HepG2 (cell line): ENCODE results near the gene CHPF. TPM values are rescaled to one million over a fixed set of nuclear protein-coding genes. Genes with fewer than 3 reads are reported as not detected.

Experiments
- ATAC-seq: fragments of 200-7000 bp; cut with Tn5 transposase; 3 replicates; pipeline ENCODE4 v1.9.1; 2020; ENCODE audit warnings: mild to moderate bottlenecking, moderate library complexity
- BruUV-seq: library from RNA; stranded (reverse); fragments of 400-500 nt; replicated peaks from 2 replicates; lab custom pipeline; 2021; lab: Mats Ljungman, UMichigan
- CTCF ChIA-PET: fragments of 300-600 bp; formaldehyde crosslinking; extraction: SDS; loops from one replicate; lab custom pipeline; 2021; ENCODE audit warnings: low total read pairs, inconsistent platforms, low intra/inter-chr PET ratio; lab: Yijun Ruan, JAX
- POLR2A ChIA-PET: fragments of 350-600 bp; sonication (Branson Sonifier 250); formaldehyde crosslinking; loops from one replicate; lab custom pipeline; 2020; ENCODE audit warnings: antibody characterized with exemption, inconsistent platforms; lab: Yijun Ruan, JAX
- DNase-seq: peaks from one replicate; pipeline ENCODE4 v3.0.0-alpha.2; 2015; ENCODE audit warnings: low spot score
- FAIRE-seq: peaks from 3 replicates; lab custom pipeline; 2011; peaks lifted over from hg19 to GRCh38; lab: Jason Lieb, UNC
- H2AFZ ChIP-seq: one replicate; pipeline ENCODE4 v1.6.1; 2011; ENCODE audit warnings: low read length, inconsistent platforms
- H3K27ac ChIP-seq: fragments of 300-600 bp; 3 replicates; pipeline ENCODE4 v1.8.0; 2011; ENCODE audit warnings: mixed run types, mild to moderate bottlenecking, mixed read lengths, low read length, inconsistent platforms; ENCODE audit not compliant: insufficient read depth; ENCODE audit errors: extremely low read length
- H3K27me3 ChIP-seq, 2 experiments: fragments of 200-600 bp in 1 of 2; 2 replicates in 1 of 2; 3 replicates in 1 of 2; pipeline versions ENCODE4 v1.6.0 to v1.8.0; 2011; ENCODE audit warnings: low read length in 2 of 2, mild to moderate bottlenecking in 2 of 2, moderate library complexity in 2 of 2, inconsistent platforms in 1 of 2; ENCODE audit not compliant: insufficient read depth in 2 of 2, control insufficient read depth in 1 of 2
- H3K36me3 ChIP-seq, 2 experiments: fragments of 200-600 bp in 1 of 2; replicated peaks in 1 of 2; 2 replicates in 1 of 2; 3 replicates in 1 of 2; pipeline versions ENCODE4 v1.5.1 to v1.8.0; 2011; ENCODE audit warnings: low read length in 2 of 2, inconsistent platforms in 1 of 2; ENCODE audit not compliant: insufficient read depth in 2 of 2, control insufficient read depth in 1 of 2
- H3K4me1 ChIP-seq: 2 replicates; pipeline ENCODE4 v1.5.1; 2012; ENCODE audit warnings: low read length, inconsistent platforms; ENCODE audit not compliant: insufficient read depth
- H3K4me2 ChIP-seq: 2 replicates; pipeline ENCODE4 v1.6.0; 2011; ENCODE audit warnings: low read depth, low read length, inconsistent platforms
- H3K4me3 ChIP-seq, 3 experiments: fragments of 200-600 bp in 1 of 3; sonication (generic), shearing (Covaris generic) in 1 of 3; replicated peaks in 1 of 3; 2 replicates each; pipeline ENCODE4 v1.5.1; 2011 to 2016; ENCODE audit warnings: low read length in 3 of 3, inconsistent platforms in 2 of 3, low read depth in 2 of 3, mild to moderate bottlenecking in 2 of 3, control low read depth in 1 of 3, mixed read lengths in 1 of 3; ENCODE audit not compliant: insufficient read depth in 1 of 3
- H3K79me2 ChIP-seq: one replicate; pipeline ENCODE4 v1.6.1; 2011; ENCODE audit warnings: low read length, inconsistent platforms; ENCODE audit not compliant: insufficient read depth
- H3K9ac ChIP-seq: 2 replicates; pipeline ENCODE4 v1.6.0; 2011; ENCODE audit warnings: mild to moderate bottlenecking, low read depth, low read length, inconsistent platforms; ENCODE audit not compliant: insufficient read depth
- H3K9me3 ChIP-seq: 2 replicates; pipeline ENCODE4 v1.5.1; 2012; ENCODE audit warnings: mild to moderate bottlenecking, low read length
- H4K20me1 ChIP-seq: 2 replicates; pipeline ENCODE4 v1.6.0; 2011; ENCODE audit warnings: inconsistent platforms, mild to moderate bottlenecking, low read length, moderate library complexity; ENCODE audit not compliant: insufficient read depth
- FOXA1 ChIP-seq, 2 experiments: fragments of 450-650 bp in 1 of 2; sonication (generic) in 1 of 2; formaldehyde crosslinking in 1 of 2; IDR thresholded peaks; 2 replicates each; pipeline versions ENCODE4 v1.4.0 to v1.6.1; 2016 to 2020; ENCODE audit warnings: missing genetic modification reagents in 1 of 2
- NFE2L2 ChIP-seq: fragments of 150-350 bp; IDR thresholded peaks from 2 replicates; pipeline ENCODE4 v1.6.1; 2014; ENCODE audit warnings: low read length
- POLR2AphosphoS2 ChIP-seq: IDR thresholded peaks from 2 replicates; pipeline ENCODE4 v1.6.1; 2011; ENCODE audit warnings: low read depth, low read length, improper control_type of control experiment
- TBX2 ChIP-seq: sonication (generic); formaldehyde crosslinking; IDR thresholded peaks from 2 replicates; pipeline ENCODE4 v1.5.0; 2020; ENCODE audit warnings: missing genetic modification reagents, mild to moderate bottlenecking, borderline replicate concordance
- ZNF430 ChIP-seq: sonication (generic); formaldehyde crosslinking; IDR thresholded peaks from 2 replicates; pipeline ENCODE4 v1.9.0; 2021; ENCODE audit warnings: mild to moderate bottlenecking, missing genetic modification reagents
- ZNF768 ChIP-seq: sonication (generic); formaldehyde crosslinking; IDR thresholded peaks from 2 replicates; pipeline ENCODE4 v1.4.0; 2020; ENCODE audit warnings: missing genetic modification reagents
- ZNF878 ChIP-seq: sonication (generic); formaldehyde crosslinking; IDR thresholded peaks from 2 replicates; pipeline ENCODE4 v1.8.1; 2023; ENCODE audit warnings: mild to moderate bottlenecking, missing genetic modification reagents, moderate library complexity
- WGBS: methylation state at CpG from one replicate; pipeline ENCODE4 v1.1.6; 2017; ENCODE audit warnings: low lambda C conversion rate; 5-methylcytosine and 5-hydroxymethylcytosine counted together
- in situ Hi-C: cut with HindIII; loops from 2 replicates; pipeline ENCODE4 v1.10.0; 2017; ENCODE audit warnings: low pct_unique_long_range_greater_than_20kb; ENCODE audit not compliant: extremely low pct_ligation_motif_present
- intact Hi-C: fragments of 100-400 bp; cut with micrococcal nuclease; formaldehyde crosslinking; loops from one replicate; pipeline ENCODE4 v1.10.0; 2022; ENCODE audit not compliant: unreplicated experiment
- polyA plus RNA-seq, 8 experiments: library from polyadenylated mRNA; depleted of rRNA in 3 of 8; stranded (reverse) in 7 of 8; unstranded in 1 of 8; fragments of >200 nt; fragmentation: Illumina TruSeq in 4 of 8; extraction: Trizol in 4 of 8; gene quantifications; 2 replicates each; pipeline versions ENCODE4 v1.2.1 to v1.2.3, GENCODE V29; 2011 to 2016; ENCODE audit warnings: low read depth in 4 of 8, missing spikeins in 1 of 8, mixed read lengths in 1 of 8; ENCODE audit not compliant: insufficient read depth in 1 of 8
- total RNA-seq, 5 experiments: library from RNA; depleted of rRNA; stranded (reverse); fragments of >200 nt; fragmentation: Illumina TruSeq; extraction: Trizol; gene quantifications; 2 replicates each; pipeline ENCODE4 v1.2.3, GENCODE V29; 2016; ENCODE audit warnings: low read depth in 1 of 5
- TF ChIP-seq, protein P1 (sequence below): sonication (generic); formaldehyde crosslinking; conservative IDR thresholded peaks from 2 replicates; pipeline ENCODE4 v1.8.0; 2022; ENCODE audit warnings: low read depth, missing genetic modification reagents
- TF ChIP-seq, protein P2 (sequence below): sonication (generic); formaldehyde crosslinking; IDR thresholded peaks from 2 replicates; pipeline ENCODE4 v1.5.1; 2020; ENCODE audit warnings: mild to moderate bottlenecking, moderate library complexity, missing genetic modification reagents
- TF ChIP-seq, protein P3 (sequence below): sonication (generic); formaldehyde crosslinking; IDR thresholded peaks from 2 replicates; pipeline ENCODE4 v1.5.0; 2020; ENCODE audit warnings: mild to moderate bottlenecking, missing genetic modification reagents
- TF ChIP-seq, protein P4 (sequence below): sonication (generic); formaldehyde crosslinking; IDR thresholded peaks from 2 replicates; pipeline ENCODE4 v1.8.1; 2023; ENCODE audit warnings: mild to moderate bottlenecking, missing genetic modification reagents

CHPF gene
- total and polyA plus RNA-seq, 2 of the 13 experiments (the other 11 are each of a cell fraction or from before 2014, with no cell fraction given), result 79.6 to 111 TPM

DNA sequence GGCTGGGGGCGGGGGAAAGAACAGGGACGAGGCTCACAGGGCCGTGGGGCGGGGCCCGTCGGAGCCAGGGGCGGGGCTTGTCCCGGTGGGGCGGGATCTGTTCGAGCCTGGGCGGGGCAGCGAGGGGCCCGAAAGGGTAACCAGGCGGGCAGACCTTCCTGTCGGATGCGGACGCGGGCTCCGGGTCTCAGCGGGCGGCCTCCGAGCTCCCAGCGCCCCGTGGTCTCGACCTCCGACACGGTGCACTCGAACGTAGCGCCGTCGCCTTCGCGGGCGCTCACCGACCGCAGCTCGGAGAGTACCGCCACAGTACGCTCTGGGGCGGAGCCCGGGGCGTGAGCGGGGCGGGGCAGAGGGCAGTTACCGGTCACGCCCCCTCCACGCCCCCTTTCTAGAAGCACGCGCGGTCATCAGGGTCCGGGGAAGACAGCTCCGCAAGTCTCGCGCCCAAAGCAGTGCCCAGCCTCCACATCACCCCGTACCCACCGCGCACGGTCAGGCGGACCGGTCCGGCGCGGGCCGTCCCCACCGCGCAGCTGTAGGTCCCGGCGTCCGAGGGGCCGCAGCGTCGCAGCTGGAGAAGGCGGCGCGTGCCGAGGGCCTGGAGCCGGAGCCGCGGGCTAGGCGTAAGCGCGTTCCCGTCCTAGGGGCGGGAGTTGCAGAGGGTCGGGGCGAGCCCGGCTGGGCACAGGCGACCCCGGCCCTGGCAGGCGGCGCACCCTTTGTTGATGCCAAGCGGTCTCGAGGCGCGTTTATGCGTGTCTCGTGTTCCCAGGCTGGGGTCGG, 9.0 kb upstream of the CHPF start (continued):
- TF ChIP-seq, protein P1, sequence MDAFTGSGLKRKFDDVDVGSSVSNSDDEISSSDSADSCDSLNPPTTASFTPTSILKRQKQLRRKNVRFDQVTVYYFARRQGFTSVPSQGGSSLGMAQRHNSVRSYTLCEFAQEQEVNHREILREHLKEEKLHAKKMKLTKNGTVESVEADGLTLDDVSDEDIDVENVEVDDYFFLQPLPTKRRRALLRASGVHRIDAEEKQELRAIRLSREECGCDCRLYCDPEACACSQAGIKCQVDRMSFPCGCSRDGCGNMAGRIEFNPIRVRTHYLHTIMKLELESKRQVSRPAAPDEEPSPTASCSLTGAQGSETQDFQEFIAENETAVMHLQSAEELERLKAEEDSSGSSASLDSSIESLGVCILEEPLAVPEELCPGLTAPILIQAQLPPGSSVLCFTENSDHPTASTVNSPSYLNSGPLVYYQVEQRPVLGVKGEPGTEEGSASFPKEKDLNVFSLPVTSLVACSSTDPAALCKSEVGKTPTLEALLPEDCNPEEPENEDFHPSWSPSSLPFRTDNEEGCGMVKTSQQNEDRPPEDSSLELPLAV, result no peak

- Histone ChIP-seq H3K27me3 (no peaks in the 10 kb centered on the region), H3K4me1 (peaks cover 30% of the 10 kb centered on the region), H3K4me2 (peak overlapping the region; percentile 90), H3K9ac (peak overlapping the region; percentile 60), H3K36me3 (peaks cover 12 to 22% of the 10 kb centered on the region in 2 experiments; a peak in 4 of 5 replicates), H3K4me3 (peak overlapping the region; percentile 71 to 79 (median 73)), H3K27ac (peak overlapping the region; percentile 51), H2AFZ (no peak overlapping the region), H3K79me2 (no peaks in the 10 kb centered on the region), H4K20me1 (no peaks in the 10 kb centered on the region), H3K9me3 (no peaks in the 10 kb centered on the region)
- no TSS peak for BruUV-seq
- ATAC-seq (peak; percentile 61), DNase-seq (no peak), FAIRE-seq (no peak)
- intact Hi-C loops, result no loop called here
- in situ Hi-C loops, result no loop called here
- POLR2A ChIA-PET, result interaction anchor here (0.7 to 3.3 kb wide), 13 partner anchors 8 to 303 kb away, joined by 3 to 28 read pairs (median 8); partner anchors contain the start of genes CHPF, DNPEP, GMPPA and INHA
- CTCF ChIA-PET, result interaction anchor here (0.7 to 2.4 kb wide), 2 partner anchors 9 to 10 kb away, joined by 3 to 9 read pairs; no protein-coding TSS in a partner anchor
- 42% methylated on average over 47 of the region's 54 CpGs for WGBS
- peak; percentile 69; the same call in 1 of the 2 replicates for TF ChIP-seq POLR2AphosphoS2
- TF ChIP-seq, protein P2, sequence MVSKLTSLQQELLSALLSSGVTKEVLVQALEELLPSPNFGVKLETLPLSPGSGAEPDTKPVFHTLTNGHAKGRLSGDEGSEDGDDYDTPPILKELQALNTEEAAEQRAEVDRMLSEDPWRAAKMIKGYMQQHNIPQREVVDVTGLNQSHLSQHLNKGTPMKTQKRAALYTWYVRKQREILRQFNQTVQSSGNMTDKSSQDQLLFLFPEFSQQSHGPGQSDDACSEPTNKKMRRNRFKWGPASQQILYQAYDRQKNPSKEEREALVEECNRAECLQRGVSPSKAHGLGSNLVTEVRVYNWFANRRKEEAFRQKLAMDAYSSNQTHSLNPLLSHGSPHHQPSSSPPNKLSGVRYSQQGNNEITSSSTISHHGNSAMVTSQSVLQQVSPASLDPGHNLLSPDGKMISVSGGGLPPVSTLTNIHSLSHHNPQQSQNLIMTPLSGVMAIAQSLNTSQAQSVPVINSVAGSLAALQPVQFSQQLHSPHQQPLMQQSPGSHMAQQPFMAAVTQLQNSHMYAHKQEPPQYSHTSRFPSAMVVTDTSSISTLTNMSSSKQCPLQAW, result peak; percentile 83; the same call in 1 of the 2 replicates
- TF ChIP-seq FOXA1 (IDR thresholded peaks at IDR 0.05), result no peak
- TF ChIP-seq FOXA1 (CRISPR knock-in tag; IDR thresholded peaks at IDR 0.05), result no peak
- TF ChIP-seq ZNF430 (CRISPR knock-in tag), result 0 out of 2 replicates have a peak, but pooled peaks have one; percentile 26
- TF ChIP-seq ZNF768 (CRISPR knock-in tag), result 0 out of 2 replicates have a peak, but pooled peaks have one; percentile 2
- TF ChIP-seq, protein P3, sequence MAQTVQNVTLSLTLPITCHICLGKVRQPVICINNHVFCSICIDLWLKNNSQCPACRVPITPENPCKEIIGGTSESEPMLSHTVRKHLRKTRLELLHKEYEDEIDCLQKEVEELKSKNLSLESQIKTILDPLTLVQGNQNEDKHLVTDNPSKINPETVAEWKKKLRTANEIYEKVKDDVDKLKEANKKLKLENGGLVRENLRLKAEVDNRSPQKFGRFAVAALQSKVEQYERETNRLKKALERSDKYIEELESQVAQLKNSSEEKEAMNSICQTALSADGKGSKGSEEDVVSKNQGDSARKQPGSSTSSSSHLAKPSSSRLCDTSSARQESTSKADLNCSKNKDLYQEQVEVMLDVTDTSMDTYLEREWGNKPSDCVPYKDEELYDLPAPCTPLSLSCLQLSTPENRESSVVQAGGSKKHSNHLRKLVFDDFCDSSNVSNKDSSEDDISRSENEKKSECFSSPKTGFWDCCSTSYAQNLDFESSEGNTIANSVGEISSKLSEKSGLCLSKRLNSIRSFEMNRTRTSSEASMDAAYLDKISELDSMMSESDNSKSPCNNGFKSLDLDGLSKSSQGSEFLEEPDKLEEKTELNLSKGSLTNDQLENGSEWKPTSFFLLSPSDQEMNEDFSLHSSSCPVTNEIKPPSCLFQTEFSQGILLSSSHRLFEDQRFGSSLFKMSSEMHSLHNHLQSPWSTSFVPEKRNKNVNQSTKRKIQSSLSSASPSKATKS (CRISPR knock-in tag), result no peak
- no peak for TF ChIP-seq NFE2L2
- TF ChIP-seq ZNF878 (CRISPR knock-in tag), result no peak
- no peak for TF ChIP-seq TBX2
- TF ChIP-seq, protein P4, sequence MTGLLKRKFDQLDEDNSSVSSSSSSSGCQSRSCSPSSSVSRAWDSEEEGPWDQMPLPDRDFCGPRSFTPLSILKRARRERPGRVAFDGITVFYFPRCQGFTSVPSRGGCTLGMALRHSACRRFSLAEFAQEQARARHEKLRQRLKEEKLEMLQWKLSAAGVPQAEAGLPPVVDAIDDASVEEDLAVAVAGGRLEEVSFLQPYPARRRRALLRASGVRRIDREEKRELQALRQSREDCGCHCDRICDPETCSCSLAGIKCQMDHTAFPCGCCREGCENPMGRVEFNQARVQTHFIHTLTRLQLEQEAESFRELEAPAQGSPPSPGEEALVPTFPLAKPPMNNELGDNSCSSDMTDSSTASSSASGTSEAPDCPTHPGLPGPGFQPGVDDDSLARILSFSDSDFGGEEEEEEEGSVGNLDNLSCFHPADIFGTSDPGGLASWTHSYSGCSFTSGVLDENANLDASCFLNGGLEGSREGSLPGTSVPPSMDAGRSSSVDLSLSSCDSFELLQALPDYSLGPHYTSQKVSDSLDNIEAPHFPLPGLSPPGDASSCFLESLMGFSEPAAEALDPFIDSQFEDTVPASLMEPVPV (CRISPR knock-in tag), result no peak
Observed at GRCh38 chr2:219551441-219552381, 8.1 kb upstream of the CHPF start.
